ENCODE measurements around the gene CBY1.

CBY1 gene

DNA sequence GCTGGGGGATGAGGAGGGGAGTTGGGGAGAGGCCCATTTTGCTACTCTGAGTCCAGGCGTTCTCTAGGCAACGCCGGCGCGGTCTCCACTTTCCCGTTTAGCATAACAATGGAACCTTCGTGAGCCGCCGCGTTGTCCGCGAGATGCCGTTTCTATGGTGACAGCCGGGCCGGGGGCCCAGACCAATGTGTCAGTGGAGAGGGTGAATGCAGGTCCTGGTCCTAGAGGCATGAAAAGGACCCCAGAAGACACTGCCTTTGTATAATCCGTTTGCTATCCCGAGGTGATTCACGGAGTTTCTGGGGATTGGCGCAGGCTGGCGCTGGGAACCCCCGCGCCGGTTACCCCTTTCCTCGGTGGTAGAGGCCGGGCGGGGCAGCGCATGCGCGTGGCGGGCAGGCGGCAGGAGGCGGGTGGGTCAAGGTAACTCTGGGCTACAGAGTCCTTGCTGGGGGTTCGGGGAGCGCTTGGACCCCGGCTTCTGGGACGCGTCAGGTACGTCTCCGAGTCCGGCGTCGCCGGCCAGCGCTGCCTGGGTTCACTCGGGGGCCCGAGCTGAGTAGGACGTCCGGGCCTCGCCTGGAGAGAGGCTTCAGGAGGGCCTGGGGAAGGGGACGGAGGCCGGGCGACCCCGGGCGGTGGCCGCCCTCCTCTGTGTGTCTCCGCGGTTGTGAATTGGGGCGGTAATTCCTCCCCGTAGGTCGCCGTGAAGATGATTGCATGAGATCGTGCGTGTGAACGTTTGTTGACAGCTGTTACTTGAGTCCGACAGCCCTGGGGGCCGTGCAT, at the start of gene CBY1, which contains the start of gene FAM227A:
Gene CBY1 (plus strand): TSS at position 383 of the 789 bp plus-strand sequence. CDS start 11,417 bp downstream, outside the sequence.
Gene FAM227A (minus strand): TSS at position 137 of the 789 bp plus-strand sequence. CDS start 6,224 bp downstream, outside the sequence.
- POLR2A ChIA-PET (ENCODE audit: low non-redundant PET) = no interaction called here
- peak; percentile 93 for DNase-seq (ENCODE audit: low spot score)
- TF ChIP-seq, protein P1, sequence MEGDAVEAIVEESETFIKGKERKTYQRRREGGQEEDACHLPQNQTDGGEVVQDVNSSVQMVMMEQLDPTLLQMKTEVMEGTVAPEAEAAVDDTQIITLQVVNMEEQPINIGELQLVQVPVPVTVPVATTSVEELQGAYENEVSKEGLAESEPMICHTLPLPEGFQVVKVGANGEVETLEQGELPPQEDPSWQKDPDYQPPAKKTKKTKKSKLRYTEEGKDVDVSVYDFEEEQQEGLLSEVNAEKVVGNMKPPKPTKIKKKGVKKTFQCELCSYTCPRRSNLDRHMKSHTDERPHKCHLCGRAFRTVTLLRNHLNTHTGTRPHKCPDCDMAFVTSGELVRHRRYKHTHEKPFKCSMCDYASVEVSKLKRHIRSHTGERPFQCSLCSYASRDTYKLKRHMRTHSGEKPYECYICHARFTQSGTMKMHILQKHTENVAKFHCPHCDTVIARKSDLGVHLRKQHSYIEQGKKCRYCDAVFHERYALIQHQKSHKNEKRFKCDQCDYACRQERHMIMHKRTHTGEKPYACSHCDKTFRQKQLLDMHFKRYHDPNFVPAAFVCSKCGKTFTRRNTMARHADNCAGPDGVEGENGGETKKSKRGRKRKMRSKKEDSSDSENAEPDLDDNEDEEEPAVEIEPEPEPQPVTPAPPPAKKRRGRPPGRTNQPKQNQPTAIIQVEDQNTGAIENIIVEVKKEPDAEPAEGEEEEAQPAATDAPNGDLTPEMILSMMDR (conservative IDR thresholded peaks at IDR 0.05; ENCODE audit: low read depth) = no peak
- CTCF ChIA-PET = interaction anchor here (0.5 to 0.6 kb wide), 2 partner anchors 12 to 19 kb away, joined by 3 to 5 read pairs; no protein-coding TSS in a partner anchor
- peak within 1 kb of the TSS; percentile 93 for H3K27ac ChIP-seq

GRCh38 chr22:38607680-38608079, 48.8 kb upstream of the CBY1 start:
- TF ChIP-seq, protein P1 (conservative IDR thresholded peaks at IDR 0.05; ENCODE audit: low read depth) = no peak
- ChIA-PET POLR2A (ENCODE audit: low non-redundant PET) (no interaction called here), CTCF (no interaction called here)
- H3K27ac ChIP-seq = no peak overlapping the region
- DNase-seq (ENCODE audit: low spot score) = no peak

DNA sequence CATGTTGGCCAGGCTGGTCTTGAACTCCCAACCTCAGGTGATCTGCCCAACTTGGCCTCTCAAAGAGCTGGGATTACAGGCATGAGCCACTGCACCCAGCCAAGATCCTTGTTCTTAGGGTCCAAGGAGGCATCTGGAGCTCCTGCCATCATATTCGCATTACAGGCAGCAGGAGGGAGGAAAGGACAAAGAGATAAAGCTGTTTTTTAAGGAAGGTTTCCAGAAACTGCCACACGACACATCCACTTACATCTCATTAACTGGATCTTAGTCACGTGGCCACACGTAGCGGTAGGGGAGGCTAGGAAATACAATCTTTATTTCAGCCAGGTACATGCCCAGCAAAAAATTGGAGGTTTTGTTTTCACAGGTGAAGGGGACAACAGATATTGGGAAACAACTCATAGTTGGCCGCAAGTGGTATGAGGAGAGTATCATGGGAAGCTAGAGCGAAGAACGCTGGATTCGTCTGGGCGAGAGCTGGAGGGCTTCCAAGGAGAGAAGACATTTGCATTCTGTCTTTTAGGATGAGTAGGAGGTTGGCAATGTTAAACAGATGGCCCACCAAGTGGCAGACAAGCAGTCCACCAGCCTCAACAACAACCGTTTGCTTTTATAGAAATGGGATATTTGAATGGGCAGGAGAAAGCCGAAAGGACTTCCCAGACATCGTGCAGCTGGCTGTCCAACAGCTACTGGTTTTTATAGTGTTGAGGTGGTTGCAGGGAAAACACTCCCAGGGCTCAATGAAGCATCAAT, 47.3 kb upstream of the CBY1 start:
- TF ChIP-seq, protein P1 (conservative IDR thresholded peaks at IDR 0.05; ENCODE audit: low read depth) = no peak
- ChIA-PET POLR2A (ENCODE audit: low non-redundant PET) (no interaction called here), CTCF (interaction anchor here (0.6 kb wide), 1 partner anchor 26 kb away, joined by 4 read pairs; no protein-coding TSS in a partner anchor)
- no peak overlapping the region for H3K27ac ChIP-seq
- no peak for DNase-seq (ENCODE audit: low spot score)

GRCh38 chr22:38610234-38610633, 46.2 kb upstream of the CBY1 start:
- ChIA-PET CTCF (no interaction called here), POLR2A (ENCODE audit: low non-redundant PET) (no interaction called here)
- H3K27ac ChIP-seq = no peak overlapping the region
- no peak for DNase-seq (ENCODE audit: low spot score)
- TF ChIP-seq, protein P1 (conservative IDR thresholded peaks at IDR 0.05; ENCODE audit: low read depth) = no peak

- TF ChIP-seq, protein P1 (conservative IDR thresholded peaks at IDR 0.05; ENCODE audit: low read depth) = no peak
- DNase-seq (ENCODE audit: low spot score) = no peak
- no peak overlapping the region for H3K27ac ChIP-seq
- POLR2A ChIA-PET (ENCODE audit: low non-redundant PET) = no interaction called here
- CTCF ChIA-PET = no interaction called here
Observed at GRCh38 chr22:38611559-38611958, 44.9 kb upstream of the CBY1 start.

DNA sequence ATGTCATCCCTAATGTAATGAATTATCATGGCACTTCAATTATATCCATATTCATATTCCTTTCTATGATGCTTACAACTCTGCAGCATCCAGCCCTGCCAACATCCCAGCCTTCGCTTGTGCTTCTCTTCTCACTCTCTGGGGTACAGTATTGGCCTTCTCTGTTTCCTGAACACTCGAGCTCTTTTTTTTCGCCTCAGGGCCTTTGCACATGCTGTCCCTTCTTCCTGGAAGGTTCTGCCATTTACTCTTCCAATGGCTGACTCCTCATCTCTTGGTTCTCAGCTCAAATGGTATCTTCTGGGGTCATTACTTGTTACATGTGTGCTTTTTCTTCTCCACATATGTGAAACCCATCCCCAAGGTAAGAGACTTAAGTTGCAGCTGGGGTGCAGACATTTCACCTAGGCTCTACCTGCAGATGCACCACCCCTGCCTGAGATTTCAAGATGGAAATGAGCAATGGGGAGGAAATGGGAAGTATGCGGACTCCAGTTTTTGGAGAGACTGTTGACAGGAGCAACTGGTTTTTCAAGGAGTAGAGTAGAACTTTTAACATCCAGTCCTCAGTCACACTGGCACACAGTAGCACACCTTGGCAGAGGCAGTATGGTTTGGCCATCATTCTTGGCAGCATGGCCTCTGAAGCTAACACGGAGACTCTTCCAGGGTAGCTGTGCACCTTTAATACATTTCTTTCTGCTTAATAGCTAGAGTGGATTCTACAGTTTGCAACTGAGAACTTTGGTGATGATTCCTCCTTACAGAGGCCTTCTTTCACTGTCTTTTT, 44.0 kb upstream of the CBY1 start:
- ChIA-PET POLR2A (ENCODE audit: low non-redundant PET) (no interaction called here), CTCF (no interaction called here)
- no peak for DNase-seq (ENCODE audit: low spot score)
- TF ChIP-seq, protein P1 (conservative IDR thresholded peaks at IDR 0.05; ENCODE audit: low read depth) = no peak
- no peak overlapping the region for H3K27ac ChIP-seq

Measured in RWPE1 (cell line).